AG04450 (cell line): Measurements from ENCODE around the gene MAN1C1. TPM values are rescaled to one million over a fixed set of nuclear protein-coding genes. Genes with fewer than 3 reads are reported as not detected.

Source experiments
- CTCF ChIA-PET: fragments of 300-600, 350-600 bp; formaldehyde crosslinking; extraction: SDS; loops from one replicate; lab custom pipeline; 2022; ENCODE audit warnings: antibody characterized with exemption, inconsistent platforms; lab: Charles Lee
- POLR2A ChIA-PET: fragments of 350-600 bp; formaldehyde crosslinking; extraction: SDS; loops from one replicate; lab custom pipeline; 2021; ENCODE audit warnings: antibody characterized with exemption, inconsistent platforms; lab: Yijun Ruan, JAX
- DNase-seq: peaks from one replicate; pipeline ENCODE4 v3.0.0-alpha.2; 2011; ENCODE audit warnings: low read depth, low spot score
- H3K27ac ChIP-seq: one replicate; pipeline ENCODE4 v1.5.1; 2012; ENCODE audit warnings: low read depth, low read length, control low read depth
- H3K27me3 ChIP-seq: one replicate; pipeline ENCODE4 v1.6.0; 2012; ENCODE audit warnings: low read length; ENCODE audit not compliant: control insufficient read depth, insufficient read depth
- H3K4me3 ChIP-seq: 2 replicates; pipeline ENCODE4 v1.5.1; 2011; ENCODE audit warnings: mild to moderate bottlenecking, low read depth, low read length, control low read depth
- H3K9me3 ChIP-seq: 2 replicates; pipeline ENCODE4 v1.5.1; 2012; ENCODE audit warnings: low read length; ENCODE audit not compliant: control insufficient read depth, insufficient read depth
- CTCF ChIP-seq: IDR thresholded peaks from 2 replicates; pipeline ENCODE4 v1.5.1; 2011; ENCODE audit warnings: low read depth, low read length, control low read depth, inconsistent platforms
- polyA plus RNA-seq: library from polyadenylated mRNA; depleted of rRNA; stranded (reverse); fragments of >200 nt; gene quantifications from 2 replicates; pipeline ENCODE4 v1.2.3, GENCODE V29; 2011

MAN1C1 gene
- polyA plus RNA-seq, 1 experiment = 16.9 TPM

DNA sequence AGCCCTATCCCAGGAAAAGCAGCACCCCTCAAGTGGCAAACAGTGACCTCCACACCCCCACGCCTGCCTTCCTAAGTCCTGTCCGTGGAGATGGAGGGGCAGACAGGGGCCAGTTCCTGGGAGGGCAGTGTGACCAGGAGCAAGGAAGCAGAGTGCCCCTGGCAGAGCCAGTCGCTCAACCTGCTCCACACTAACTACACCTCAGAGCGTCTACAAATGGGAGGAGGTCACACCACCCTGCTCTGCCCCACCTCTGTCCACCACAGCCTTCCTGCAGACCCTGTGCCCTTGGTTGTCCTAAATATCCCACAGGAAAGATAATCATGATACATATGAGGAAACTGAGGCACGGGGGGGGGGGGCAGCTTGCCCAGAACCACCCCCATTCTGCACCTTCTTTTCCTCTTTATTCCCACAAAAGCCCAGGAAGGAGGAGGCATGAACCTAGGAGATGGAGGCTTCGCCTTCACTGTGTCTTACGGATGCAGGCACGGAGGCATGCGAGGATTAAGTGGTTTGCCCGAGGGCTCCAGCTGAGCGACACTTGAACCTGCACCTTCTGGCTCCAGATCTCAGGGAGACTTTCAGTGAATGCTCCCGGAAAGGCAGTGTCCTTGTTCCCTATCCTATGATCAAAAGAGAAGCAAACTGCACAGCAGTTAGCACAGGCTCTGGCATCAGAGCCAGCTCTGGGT lies 140.7 kb downstream of the MAN1C1 start:
- no peak overlapping the region for H3K4me3 ChIP-seq
- TF ChIP-seq CTCF = no peak
- no peaks in the 10 kb centered on the region for H3K9me3 ChIP-seq
- ChIA-PET CTCF (no interaction called here), POLR2A (interaction anchor here (0.7 kb wide), 1 partner anchor 9 kb away, joined by 3 read pairs; no protein-coding TSS in a partner anchor)
- DNase-seq = no peak
- H3K27me3 ChIP-seq = peaks cover 22% of the 10 kb centered on the region
- no peak overlapping the region for H3K27ac ChIP-seq

- ChIA-PET POLR2A (interaction anchor here (0.7 kb wide), 1 partner anchor 9 kb away, joined by 3 read pairs; no protein-coding TSS in a partner anchor), CTCF (no interaction called here)
- no peak for DNase-seq
- H3K9me3 ChIP-seq = no peaks in the 10 kb centered on the region
- TF ChIP-seq CTCF = no peak
- no peak overlapping the region for H3K27ac ChIP-seq
- no peak overlapping the region for H3K4me3 ChIP-seq
- H3K27me3 ChIP-seq = peaks cover 22% of the 10 kb centered on the region
Measured at GRCh38 chr1:25757846-25758185, 141.2 kb downstream of the MAN1C1 start.

DNA sequence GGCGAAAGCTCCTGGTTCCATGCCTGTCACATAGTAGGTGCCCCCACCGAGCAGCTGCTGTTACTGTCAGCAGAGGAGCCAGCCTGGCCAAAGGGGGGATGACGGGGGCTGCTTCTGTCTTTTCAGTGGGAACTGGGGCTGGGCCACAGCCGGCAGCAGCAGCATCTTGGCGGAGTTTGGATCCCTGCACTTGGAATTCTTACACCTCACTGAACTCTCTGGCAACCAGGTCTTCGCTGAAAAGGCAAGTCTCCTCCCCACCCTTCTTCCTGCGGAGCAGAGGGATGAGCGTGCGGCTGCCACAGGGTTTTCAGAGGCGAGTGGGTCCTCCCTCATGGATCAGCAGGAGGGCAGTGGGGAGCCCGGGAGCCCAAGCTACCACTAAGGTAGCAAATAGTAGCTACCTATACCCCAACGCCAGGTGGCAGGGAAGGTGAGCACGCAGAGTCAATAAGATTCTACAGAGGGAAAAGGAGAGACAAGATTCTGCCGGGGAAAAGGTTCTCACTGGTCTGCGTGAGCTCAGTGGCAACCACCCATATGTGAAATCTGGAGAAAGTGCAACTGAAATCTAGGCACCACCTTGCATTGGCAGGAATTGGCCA lies 142.0 kb downstream of the MAN1C1 start:
- DNase-seq = no peak
- ChIA-PET CTCF (interaction anchor here (1.4 kb wide), 1 partner anchor 15 kb away, joined by 3 read pairs; no protein-coding TSS in a partner anchor), POLR2A (interaction anchor here (0.7 kb wide), 1 partner anchor 10 kb away, joined by 3 read pairs; no protein-coding TSS in a partner anchor)
- Histone ChIP-seq H3K4me3 (no peak overlapping the region), H3K9me3 (no peaks in the 10 kb centered on the region), H3K27me3 (peaks cover 22% of the 10 kb centered on the region), H3K27ac (no peak overlapping the region)
- no peak for TF ChIP-seq CTCF

- no peak for TF ChIP-seq CTCF
- ChIA-PET POLR2A (no interaction called here), CTCF (interaction anchor here (1.4 kb wide), 1 partner anchor 17 kb away, joined by 3 read pairs; no protein-coding TSS in a partner anchor)
- peaks cover 20% of the 10 kb centered on the region for H3K27me3 ChIP-seq
- DNase-seq = no peak
- H3K9me3 ChIP-seq = no peaks in the 10 kb centered on the region
- no peak overlapping the region for H3K4me3 ChIP-seq
- H3K27ac ChIP-seq = no peak overlapping the region
Measured at GRCh38 chr1:25760122-25760719, 143.6 kb downstream of the MAN1C1 start.

- Histone ChIP-seq H3K4me3 (no peak overlapping the region), H3K27ac (no peak overlapping the region), H3K27me3 (peaks cover 18% of the 10 kb centered on the region), H3K9me3 (no peaks in the 10 kb centered on the region)
- CTCF ChIA-PET = no interaction called here
- DNase-seq = no peak
- POLR2A ChIA-PET = no interaction called here
- TF ChIP-seq CTCF = no peak
Measured at GRCh38 chr1:25760871-25761270, 144.3 kb downstream of the MAN1C1 start.
